HG03039 (cell line): ENCODE measurements around the gene PLCB3.

ENCODE experiments used
- ATAC-seq: cut with Tn5 transposase; IDR thresholded peaks from one replicate; pipeline ENCODE4 v1.9.1; 2021; ENCODE audit warnings: mild to moderate bottlenecking, moderate library complexity; ENCODE audit not compliant: unreplicated experiment

Gene PLCB3

GRCh38 chr11:64285885-64286800 is 34.8 kb downstream of the PLCB3 start:
- ATAC-seq = no peak

DNA sequence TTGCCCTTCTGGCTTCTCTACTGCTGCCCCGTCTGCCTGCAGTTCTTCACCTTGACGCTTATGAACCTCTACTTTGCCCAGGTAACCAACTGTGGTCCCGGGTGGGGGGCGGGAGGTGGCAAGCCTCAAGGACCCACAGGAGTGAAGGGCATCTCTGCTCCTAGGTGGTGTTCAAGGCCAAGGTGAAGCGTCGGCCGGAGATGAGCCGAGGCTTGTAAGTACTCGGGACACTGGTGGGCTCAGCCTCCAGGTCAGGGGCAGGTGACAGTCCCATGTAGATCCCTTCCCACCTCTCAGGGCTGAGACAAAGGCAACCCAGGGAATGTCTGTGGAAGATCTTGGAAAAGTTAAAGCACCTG is 35.5 kb downstream of the PLCB3 start:
- no peak for ATAC-seq

DNA sequence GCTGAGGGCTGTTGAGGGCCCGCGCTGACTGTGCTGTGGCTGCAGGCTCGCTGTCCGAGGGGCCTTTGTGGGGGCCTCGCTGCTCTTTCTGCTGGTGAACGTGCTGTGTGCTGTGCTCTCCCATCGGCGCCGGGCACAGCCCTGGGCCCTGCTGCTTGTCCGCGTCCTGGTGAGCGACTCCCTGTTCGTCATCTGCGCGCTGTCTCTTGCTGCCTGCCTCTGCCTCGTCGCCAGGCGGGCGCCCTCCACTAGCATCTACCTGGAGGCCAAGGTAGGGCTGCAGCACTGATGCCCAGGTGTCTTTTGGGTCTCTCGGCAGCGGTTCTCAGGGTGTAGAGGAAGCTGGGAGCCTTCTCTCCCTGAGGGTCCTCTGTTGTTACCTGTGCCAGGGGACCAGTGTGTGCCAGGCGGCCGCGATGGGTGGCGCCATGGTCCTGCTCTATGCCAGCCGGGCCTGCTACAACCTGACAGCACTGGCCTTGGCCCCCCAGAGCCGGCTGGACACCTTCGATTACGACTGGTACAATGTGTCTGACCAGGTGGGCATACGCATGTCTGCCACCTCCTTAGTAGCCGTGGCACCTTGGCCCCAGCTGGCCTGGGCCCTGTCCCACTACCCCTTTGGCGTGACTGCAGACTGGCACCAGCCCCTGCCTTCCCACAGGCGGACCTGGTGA is 36.5 kb downstream of the PLCB3 start:
- no peak for ATAC-seq

- ATAC-seq = no peak
These were observed 37.0 kb downstream of the PLCB3 start for GRCh38 chr11:64288353-64288750.

- ATAC-seq = no peak
These were observed 37.8 kb downstream of the PLCB3 start for GRCh38 chr11:64289002-64289564.

GRCh38 chr11:64290352-64291261 is 39.3 kb downstream of the PLCB3 start:
- ATAC-seq = no peak

GRCh38 chr11:64291262-64291751 is 40.0 kb downstream of the PLCB3 start, which contains the start of gene KCNK4:
TSS of gene KCNK4 (plus strand) at chr11:64291302. CDS start at chr11:64293019, 1,717 bp downstream.
- no peak for ATAC-seq

GRCh38 chr11:64291752-64292459 is 40.6 kb downstream of the PLCB3 start:
- ATAC-seq = no peak

DNA sequence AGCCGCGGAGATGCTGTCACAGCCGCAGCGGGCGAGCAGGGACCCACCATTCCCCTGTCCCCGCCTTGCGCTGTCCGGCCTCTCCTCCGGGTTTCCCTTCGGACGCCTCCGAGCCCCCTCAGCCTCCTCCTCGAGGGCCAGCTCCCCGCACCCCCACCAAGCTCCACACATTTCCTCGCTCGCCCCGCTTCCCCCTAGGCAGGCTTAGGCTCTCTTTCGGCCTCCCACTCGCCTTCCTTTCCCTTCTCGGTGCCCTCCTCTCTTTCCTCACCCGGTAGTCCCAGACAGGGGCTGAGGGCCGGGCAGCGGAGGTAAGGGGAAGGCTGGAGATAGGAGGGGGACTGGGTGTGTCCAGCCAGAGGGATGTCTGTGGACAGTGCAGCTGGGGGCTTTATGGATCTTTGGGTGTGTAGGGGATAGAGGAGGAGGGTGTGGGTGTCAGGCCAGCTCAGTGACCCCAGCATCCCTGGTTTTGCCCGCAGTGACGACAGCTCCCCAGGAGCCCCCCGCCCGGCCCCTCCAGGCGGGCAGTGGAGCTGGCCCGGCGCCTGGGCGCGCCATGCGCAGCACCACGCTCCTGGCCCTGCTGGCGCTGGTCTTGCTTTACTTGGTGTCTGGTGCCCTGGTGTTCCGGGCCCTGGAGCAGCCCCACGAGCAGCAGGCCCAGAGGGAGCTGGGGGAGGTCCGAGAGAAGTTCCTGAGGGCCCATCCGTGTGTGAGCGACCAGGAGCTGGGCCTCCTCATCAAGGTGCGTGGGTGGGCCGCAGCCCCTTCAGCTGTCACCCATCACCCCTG is 41.3 kb downstream of the PLCB3 start:
- no peak for ATAC-seq

DNA sequence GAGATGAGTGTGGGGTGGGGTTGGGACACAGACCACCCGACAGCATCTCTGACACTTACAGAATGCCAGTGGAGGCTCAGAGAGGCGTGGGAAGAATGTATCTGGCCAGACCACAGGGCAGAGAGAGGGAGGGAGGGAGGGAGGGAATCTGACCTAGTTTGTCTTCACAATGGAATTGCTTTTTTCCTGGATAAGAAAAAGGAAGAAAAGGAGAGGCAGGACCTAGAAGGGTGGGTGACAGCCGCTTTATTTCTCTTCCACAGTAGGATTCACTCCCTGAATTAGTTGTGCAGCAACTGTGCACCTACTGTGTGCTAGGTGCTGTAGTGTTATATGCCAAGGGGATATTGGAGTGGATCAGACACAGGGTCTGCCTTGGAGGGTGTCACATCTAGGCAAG is 43.4 kb downstream of the PLCB3 start:
- ATAC-seq = no peak

DNA sequence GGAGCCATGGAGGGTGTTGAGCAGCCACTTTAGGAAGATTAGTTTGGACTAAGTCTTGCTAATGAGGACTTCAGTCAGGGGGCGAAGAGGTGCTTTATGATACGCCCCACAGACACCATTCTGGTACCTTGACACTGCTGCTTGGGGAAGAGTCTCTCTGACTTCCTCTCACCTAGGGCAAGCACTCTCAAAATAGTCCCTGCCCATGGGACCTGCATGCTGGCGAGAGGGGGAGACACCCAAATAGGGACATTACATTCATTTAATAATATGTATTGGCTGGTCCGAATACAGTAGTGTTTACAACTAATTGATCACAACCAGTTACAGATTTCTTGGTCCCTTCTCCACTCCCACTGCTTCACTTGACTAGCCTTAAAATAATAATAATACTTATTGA is 44.4 kb downstream of the PLCB3 start:
- no peak for ATAC-seq

DNA sequence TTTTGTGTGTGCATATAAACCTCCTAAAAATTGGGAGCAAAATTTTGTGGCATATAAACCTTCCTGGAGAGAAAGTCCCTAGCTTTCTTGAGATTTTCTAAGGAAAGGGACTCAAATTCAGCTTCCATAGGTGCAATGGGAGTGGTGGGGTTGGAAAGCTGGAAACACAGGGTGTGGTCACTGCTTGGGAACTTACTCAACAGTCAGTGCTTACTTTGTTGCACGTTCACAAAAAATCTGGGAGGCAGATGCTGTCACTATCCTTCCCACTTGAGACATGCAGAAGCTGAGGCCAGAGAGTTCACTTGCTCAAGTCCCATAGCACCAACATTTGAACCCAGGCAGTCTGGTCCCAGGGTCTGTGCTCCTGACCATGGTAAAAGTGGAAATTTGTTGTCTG is 44.9 kb downstream of the PLCB3 start:
- no peak for ATAC-seq

DNA sequence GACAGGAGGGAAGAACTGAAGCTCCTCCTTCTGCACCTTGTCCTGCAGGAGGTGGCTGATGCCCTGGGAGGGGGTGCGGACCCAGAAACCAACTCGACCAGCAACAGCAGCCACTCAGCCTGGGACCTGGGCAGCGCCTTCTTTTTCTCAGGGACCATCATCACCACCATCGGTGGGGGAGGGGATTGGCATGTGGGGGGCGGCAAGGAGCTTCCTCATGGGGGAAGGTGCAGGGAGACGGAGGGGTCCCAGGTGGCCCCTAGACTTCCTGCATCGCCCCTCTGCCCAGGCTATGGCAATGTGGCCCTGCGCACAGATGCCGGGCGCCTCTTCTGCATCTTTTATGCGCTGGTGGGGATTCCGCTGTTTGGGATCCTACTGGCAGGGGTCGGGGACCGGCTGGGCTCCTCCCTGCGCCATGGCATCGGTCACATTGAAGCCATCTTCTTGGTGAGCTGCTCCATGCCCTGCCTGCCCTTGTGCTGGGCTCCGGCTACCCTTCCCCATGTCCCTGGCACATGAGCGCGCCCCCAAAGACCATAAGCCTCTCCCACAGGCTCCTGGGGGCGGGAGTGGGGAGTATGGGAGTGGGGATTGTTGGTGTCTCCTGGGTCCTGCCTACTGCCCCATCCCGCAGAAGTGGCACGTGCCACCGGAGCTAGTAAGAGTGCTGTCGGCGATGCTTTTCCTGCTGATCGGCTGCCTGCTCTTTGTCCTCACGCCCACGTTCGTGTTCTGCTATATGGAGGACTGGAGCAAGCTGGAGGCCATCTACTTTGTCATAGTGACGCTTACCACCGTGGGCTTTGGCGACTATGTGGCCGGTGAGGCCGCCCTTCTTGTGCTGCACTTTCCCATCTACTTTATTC is 45.7 kb downstream of the PLCB3 start:
- ATAC-seq = no peak

GRCh38 chr11:64297699-64298358 is 46.5 kb downstream of the PLCB3 start:
- no peak for ATAC-seq

GRCh38 chr11:64298966-64299846 is 47.9 kb downstream of the PLCB3 start:
- ATAC-seq = no peak

DNA sequence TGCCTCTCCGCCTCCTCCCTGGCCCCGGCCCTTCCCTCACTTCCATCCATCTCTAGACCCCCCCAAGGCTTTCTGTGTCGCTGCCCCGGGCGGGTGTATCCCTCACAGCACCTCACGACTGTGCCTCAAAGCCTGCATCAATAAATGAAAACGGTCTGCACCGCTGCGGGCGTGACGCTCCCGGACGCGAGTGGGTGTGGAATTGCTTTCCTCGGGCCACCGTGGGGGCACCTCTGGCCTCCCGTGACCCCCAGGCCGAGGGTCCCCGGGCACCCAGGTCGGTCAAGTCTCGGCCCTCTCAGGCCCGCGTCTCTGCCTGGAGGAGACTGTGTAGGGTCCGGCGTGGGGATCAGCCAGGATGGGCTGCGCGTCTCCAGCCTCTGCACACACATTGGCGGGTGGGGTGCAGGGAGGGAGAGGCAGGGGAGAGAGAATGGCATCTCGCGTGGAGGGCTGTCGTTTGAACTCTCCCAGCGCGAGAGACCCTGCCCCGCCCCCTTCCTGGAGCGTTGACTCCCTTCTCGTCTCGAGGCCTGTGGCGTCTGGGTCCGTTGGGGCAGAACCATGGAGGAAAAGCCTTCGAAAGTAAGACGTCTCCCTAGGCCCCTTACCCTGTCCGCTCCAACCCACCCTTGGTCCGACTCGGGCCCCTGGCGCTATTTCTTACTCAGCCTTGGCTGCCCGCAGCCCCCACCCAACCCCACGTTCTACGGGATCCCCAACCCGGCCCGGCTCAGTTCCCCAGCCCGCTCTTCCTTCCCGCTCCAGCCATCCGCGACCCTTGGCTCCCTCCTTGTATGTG is 48.7 kb downstream of the PLCB3 start, which contains the start of gene CATSPERZ:
TSS of gene CATSPERZ (plus strand) at position 512 of the 802 bp plus-strand sequence. CDS start at position 565, 53 bp downstream.
- no peak for ATAC-seq
